ENCODE data around the gene TXK.

The TXK gene

GRCh38 chr4:48074657-48075056 lies 59.4 kb downstream of the TXK start:
- H3K4me3 ChIP-seq (ENCODE audit: low read length) = no peak overlapping the region
- TF ChIP-seq CTCF (conservative IDR thresholded peaks at IDR 0.05; ENCODE audit: low read length) = no peak
- DNase-seq (ENCODE audit: low read depth) = no peak

GRCh38 chr4:48073567-48074103 lies 60.4 kb downstream of the TXK start:
- DNase-seq (ENCODE audit: low read depth) = no peak
- no peak overlapping the region for H3K4me3 ChIP-seq (ENCODE audit: low read length)
- TF ChIP-seq CTCF (conservative IDR thresholded peaks at IDR 0.05; ENCODE audit: low read length) = no peak

- no peak for TF ChIP-seq CTCF (conservative IDR thresholded peaks at IDR 0.05; ENCODE audit: low read length)
- H3K4me3 ChIP-seq (ENCODE audit: low read length) = no peak overlapping the region
- DNase-seq (ENCODE audit: low read depth) = no peak
Observed at GRCh38 chr4:48071191-48071590, 62.9 kb downstream of the TXK start.

GRCh38 chr4:48069026-48069425 lies 65.0 kb downstream of the TXK start:
- H3K4me3 ChIP-seq (ENCODE audit: low read length) = no peak overlapping the region
- TF ChIP-seq CTCF (conservative IDR thresholded peaks at IDR 0.05; ENCODE audit: low read length) = no peak
- no peak for DNase-seq (ENCODE audit: low read depth)

GRCh38 chr4:48068182-48068581 lies 65.9 kb downstream of the TXK start:
- no peak for DNase-seq (ENCODE audit: low read depth)
- H3K4me3 ChIP-seq (ENCODE audit: low read length) = no peak overlapping the region
- no peak for TF ChIP-seq CTCF (conservative IDR thresholded peaks at IDR 0.05; ENCODE audit: low read length)

GRCh38 chr4:48067536-48067935 lies 66.5 kb downstream of the TXK start:
- no peak for TF ChIP-seq CTCF (conservative IDR thresholded peaks at IDR 0.05; ENCODE audit: low read length)

GRCh38 chr4:48065587-48066052 lies 68.4 kb downstream of the TXK start:
- no peak for DNase-seq (ENCODE audit: low read depth)
- no peak overlapping the region for H3K4me3 ChIP-seq (ENCODE audit: low read length)
- no peak for TF ChIP-seq CTCF (conservative IDR thresholded peaks at IDR 0.05; ENCODE audit: low read length)

More at GRCh38 chr4:48067536-48067935, 66.5 kb downstream of the TXK start:
- H3K4me3 ChIP-seq (ENCODE audit: low read length) = no peak overlapping the region
- no peak for DNase-seq (ENCODE audit: low read depth)
